ENCODE measurements around the gene DYSF.

GRCh38 chr2:71540818-71541217 is 87.5 kb downstream of the DYSF start:
- TF ChIP-seq CTCF (IDR thresholded peaks at IDR 0.05), result no peak
- TF ChIP-seq EZH2 (IDR thresholded peaks at IDR 0.05; ENCODE audit: borderline replicate concordance, insufficient read depth, low read depth, low read length, poor library complexity, severe bottlenecking), result no peak

Data from B cell (primary cell).